ENCODE data around the gene RNU5B-1. TPM values are rescaled to one million over a fixed set of nuclear protein-coding genes. Genes with fewer than 3 reads are reported as not detected.

The RNU5B-1 gene
- polyA plus RNA-seq, 2 of the 4 experiments (the other 2 are of a cell fraction), result not detected

- TF ChIP-seq, protein P1, sequence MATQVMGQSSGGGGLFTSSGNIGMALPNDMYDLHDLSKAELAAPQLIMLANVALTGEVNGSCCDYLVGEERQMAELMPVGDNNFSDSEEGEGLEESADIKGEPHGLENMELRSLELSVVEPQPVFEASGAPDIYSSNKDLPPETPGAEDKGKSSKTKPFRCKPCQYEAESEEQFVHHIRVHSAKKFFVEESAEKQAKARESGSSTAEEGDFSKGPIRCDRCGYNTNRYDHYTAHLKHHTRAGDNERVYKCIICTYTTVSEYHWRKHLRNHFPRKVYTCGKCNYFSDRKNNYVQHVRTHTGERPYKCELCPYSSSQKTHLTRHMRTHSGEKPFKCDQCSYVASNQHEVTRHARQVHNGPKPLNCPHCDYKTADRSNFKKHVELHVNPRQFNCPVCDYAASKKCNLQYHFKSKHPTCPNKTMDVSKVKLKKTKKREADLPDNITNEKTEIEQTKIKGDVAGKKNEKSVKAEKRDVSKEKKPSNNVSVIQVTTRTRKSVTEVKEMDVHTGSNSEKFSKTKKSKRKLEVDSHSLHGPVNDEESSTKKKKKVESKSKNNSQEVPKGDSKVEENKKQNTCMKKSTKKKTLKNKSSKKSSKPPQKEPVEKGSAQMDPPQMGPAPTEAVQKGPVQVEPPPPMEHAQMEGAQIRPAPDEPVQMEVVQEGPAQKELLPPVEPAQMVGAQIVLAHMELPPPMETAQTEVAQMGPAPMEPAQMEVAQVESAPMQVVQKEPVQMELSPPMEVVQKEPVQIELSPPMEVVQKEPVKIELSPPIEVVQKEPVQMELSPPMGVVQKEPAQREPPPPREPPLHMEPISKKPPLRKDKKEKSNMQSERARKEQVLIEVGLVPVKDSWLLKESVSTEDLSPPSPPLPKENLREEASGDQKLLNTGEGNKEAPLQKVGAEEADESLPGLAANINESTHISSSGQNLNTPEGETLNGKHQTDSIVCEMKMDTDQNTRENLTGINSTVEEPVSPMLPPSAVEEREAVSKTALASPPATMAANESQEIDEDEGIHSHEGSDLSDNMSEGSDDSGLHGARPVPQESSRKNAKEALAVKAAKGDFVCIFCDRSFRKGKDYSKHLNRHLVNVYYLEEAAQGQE (IDR thresholded peaks at IDR 0.05), result peak; percentile 90
- peak; percentile 37; the same call in 1 of the 2 replicates for TF ChIP-seq JUNB (IDR thresholded peaks at IDR 0.05)
- no peak; the same call in 1 of the 2 replicates for TF ChIP-seq CHD4 (IDR thresholded peaks at IDR 0.05; ENCODE audit: borderline replicate concordance)
- TF ChIP-seq SMC3 (IDR thresholded peaks at IDR 0.05), result peak; percentile 21; the same call in 1 of the 3 replicates
- no peak for TF ChIP-seq EHMT2 (IDR thresholded peaks at IDR 0.05; ENCODE audit: low read depth)
- no peak for TF ChIP-seq BHLHE40 (IDR thresholded peaks at IDR 0.05; ENCODE audit: low read depth, low read length)
- TF ChIP-seq FOSB (CRISPR knock-in tag; IDR thresholded peaks at IDR 0.05), result peak; percentile 100
- no peak for TF ChIP-seq MAFK (IDR thresholded peaks at IDR 0.05; ENCODE audit: partially characterized antibody)
- TF ChIP-seq NPAS2 (CRISPR knock-in tag; IDR thresholded peaks at IDR 0.05; ENCODE audit: borderline replicate concordance), result no peak
- peak; percentile 55; the same call in 1 of the 2 replicates for TF ChIP-seq MYC (IDR thresholded peaks at IDR 0.05; ENCODE audit: borderline replicate concordance, low read length)
- TF ChIP-seq TP53 (CRISPR knock-in tag; IDR thresholded peaks at IDR 0.05), result peak; percentile 100
- no peak for TF ChIP-seq CBX8 (IDR thresholded peaks at IDR 0.05)
- TF ChIP-seq EP300 (IDR thresholded peaks at IDR 0.05), result peak in 1 of 2 experiments; percentile 44; a peak in 1 of 5 replicates
- TF ChIP-seq PHF8 (IDR thresholded peaks at IDR 0.05; ENCODE audit: borderline replicate concordance, low read depth), result no peak
- TF ChIP-seq POLR2A (IDR thresholded peaks at IDR 0.05; ENCODE audit: low read length), result peak; percentile 100
- TF ChIP-seq ESRRA (IDR thresholded peaks at IDR 0.05; ENCODE audit: borderline replicate concordance, low read length), result no peak
- no peak for TF ChIP-seq USF2 (IDR thresholded peaks at IDR 0.05)
- peak in 1 of 2 experiments; percentile 4; a peak in 1 of 4 replicates for TF ChIP-seq CEBPB (IDR thresholded peaks at IDR 0.05)
- 0 out of 5 replicates have a peak, but pooled peaks of 1 of the 2 experiments have one; percentile 13 for TF ChIP-seq RAD21 (conservative IDR thresholded peaks at IDR 0.05 in 1 of 2, IDR thresholded peaks at IDR 0.05 in 1 of 2)
- TF ChIP-seq, protein P2, sequence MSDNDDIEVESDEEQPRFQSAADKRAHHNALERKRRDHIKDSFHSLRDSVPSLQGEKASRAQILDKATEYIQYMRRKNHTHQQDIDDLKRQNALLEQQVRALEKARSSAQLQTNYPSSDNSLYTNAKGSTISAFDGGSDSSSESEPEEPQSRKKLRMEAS (IDR thresholded peaks at IDR 0.05), result peak; percentile 71
- peak; percentile 91 for TF ChIP-seq PBX3 (IDR thresholded peaks at IDR 0.05)
- peak; percentile 99 for TF ChIP-seq TFCP2L1 (CRISPR knock-in tag; IDR thresholded peaks at IDR 0.05)
- TF ChIP-seq ATOH8 (CRISPR knock-in tag; IDR thresholded peaks at IDR 0.05; ENCODE audit: low read depth), result peak; percentile 96; the same call in 1 of the 2 replicates
- TF ChIP-seq, protein P3, sequence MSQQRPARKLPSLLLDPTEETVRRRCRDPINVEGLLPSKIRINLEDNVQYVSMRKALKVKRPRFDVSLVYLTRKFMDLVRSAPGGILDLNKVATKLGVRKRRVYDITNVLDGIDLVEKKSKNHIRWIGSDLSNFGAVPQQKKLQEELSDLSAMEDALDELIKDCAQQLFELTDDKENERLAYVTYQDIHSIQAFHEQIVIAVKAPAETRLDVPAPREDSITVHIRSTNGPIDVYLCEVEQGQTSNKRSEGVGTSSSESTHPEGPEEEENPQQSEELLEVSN (IDR thresholded peaks at IDR 0.05; ENCODE audit: borderline replicate concordance, low read depth), result peak; percentile 29; the same call in 1 of the 2 replicates
- TF ChIP-seq ELK1 (IDR thresholded peaks at IDR 0.05; ENCODE audit: low read depth, low read length), result no peak
- TF ChIP-seq EHF (CRISPR knock-in tag; IDR thresholded peaks at IDR 0.05), result peak; percentile 97; the same call in 1 of the 2 replicates
- TF ChIP-seq GATA3 (IDR thresholded peaks at IDR 0.05; ENCODE audit: borderline replicate concordance), result peak; percentile 89; the same call in 1 of the 2 replicates
These were observed at the start of gene RNU5B-1 (continued) for GRCh38 chr15:65304381-65305149.
